GM21717 (cell line): ENCODE data around the gene ANK2.

ENCODE experiments used
- ATAC-seq: cut with Tn5 transposase; IDR thresholded peaks from one replicate; pipeline ENCODE4 v1.9.1; 2021; ENCODE audit warnings: mild to moderate bottlenecking, moderate library complexity; ENCODE audit not compliant: unreplicated experiment

The ANK2 gene

DNA sequence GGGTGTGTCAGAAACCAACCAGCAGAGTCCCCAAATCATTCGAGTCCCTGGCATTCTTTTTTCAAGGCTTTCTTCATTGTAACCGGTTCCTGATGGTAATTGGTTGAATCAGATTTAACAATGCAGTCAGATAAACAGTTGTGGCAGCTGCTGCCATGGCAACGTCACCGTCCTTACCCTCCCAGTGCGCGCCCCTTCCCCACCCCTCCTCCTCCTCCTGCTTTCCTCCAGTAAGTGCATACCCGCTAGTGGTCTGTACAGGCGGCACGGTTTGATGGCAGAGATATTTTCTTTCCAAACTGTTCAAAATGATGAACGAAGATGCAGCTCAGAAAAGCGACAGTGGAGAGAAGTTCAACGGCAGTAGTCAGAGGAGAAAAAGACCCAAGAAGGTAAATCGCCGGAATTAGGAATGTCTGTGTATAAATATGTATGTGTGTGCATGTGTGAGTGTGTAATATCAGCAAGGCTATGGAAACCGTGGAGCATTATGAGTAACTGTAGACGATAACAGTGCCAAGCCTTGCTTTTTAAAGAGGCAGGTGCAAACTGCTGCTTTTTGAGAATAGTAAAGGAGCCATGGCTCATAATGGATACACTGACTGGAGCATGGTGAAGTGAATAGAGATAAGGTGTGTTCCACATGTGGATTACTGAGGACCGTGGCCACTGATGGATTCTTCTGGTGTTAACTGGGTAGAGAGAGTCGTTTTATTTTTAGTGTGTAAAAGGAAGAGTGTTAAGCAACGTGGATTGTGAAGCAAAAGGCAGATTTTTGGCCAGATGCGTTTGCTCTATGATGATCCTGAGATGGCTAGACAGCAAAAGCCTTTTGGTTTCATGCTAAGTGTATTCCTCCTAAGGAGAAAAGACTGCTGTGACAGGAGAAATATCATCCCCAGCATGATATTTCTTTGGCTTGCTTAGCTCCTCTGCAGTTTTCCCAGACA lies at the start of gene ANK2:
ANK2 (plus strand) TSS at position 233 of the 950 bp plus-strand sequence; CDS start at position 309, 76 bp downstream.
- no peak for ATAC-seq

DNA sequence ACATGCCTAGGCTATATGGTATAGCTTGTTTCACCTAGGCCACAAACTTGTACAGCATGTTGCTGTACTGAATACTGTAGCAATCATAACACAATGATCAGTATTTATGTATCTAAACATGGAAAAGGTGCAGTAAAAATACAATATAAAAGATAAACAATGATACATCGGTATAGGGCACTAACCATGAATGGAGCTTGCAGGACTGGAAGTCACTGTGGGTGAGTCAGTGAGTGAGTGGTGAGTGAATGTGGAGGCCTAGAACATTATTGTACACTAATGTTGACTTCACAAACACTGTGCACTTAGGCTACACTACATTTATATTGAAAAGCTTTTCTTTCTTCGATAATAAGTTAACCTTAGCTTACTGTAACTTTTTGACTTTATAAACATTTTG lies 45.6 kb upstream of the ANK2 start:
- ATAC-seq, result no peak

- ATAC-seq, result no peak
These were observed 44.8 kb upstream of the ANK2 start for GRCh38 chr4:113004655-113005054.

DNA sequence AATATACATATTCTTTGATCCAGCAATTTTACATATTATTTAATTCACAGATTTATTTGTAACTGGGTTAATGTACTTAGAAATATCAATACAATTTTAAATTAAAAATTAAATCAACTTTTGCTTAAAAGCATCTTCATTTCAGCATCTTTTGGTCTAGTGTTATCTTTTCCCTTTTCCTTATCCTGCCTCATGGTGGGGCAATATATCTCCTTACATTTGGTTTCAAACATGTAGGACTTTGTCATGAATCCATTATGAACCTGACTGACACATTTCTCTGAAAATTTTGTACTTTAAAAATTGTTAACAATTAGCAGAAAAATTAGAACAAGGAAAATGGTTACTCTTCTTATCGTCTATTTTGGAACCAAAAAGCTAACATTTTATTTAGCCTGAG lies 42.8 kb upstream of the ANK2 start:
- ATAC-seq, result no peak

GRCh38 chr4:113007151-113007550 lies 42.3 kb upstream of the ANK2 start:
- ATAC-seq, result no peak

DNA sequence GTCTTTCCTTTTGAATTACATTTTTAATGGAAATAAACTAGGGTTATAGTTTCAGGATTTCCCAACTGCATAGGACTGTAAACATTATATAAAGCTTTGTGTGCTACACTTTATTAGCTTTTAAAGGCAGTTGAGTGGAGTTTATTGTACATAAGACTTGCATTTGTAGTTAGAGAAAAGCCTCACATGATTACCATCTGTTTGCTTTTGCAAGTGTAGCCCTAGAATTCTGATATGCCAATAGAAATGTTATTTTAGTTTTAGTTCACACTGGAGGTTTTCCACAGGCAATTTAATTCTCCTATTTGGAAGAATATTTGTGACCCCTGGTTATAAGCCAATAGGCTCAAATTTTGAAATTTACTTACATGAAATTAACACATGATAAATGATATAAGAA lies 41.3 kb upstream of the ANK2 start:
- no peak for ATAC-seq

- no peak for ATAC-seq
These were observed 40.7 kb upstream of the ANK2 start for GRCh38 chr4:113008716-113009115.

DNA sequence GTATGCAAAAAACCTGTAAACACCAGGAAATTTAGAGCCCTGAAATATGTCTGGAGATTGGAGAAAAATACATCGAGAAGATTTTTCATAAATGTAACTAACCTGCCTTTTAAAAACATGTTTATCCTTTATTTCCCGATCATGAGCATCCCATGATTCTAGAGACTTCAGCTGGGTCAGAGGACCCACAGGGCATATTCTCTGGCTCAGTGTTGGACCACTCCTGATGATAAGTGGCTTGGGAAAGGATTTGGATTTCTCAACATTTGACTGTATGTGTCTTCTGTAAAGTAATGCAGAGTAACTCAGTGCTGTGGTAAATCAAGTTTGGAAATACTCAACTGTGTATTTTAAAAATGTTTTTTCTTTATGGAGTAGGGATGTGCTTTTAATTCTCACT lies 40.0 kb upstream of the ANK2 start:
- no peak for ATAC-seq

DNA sequence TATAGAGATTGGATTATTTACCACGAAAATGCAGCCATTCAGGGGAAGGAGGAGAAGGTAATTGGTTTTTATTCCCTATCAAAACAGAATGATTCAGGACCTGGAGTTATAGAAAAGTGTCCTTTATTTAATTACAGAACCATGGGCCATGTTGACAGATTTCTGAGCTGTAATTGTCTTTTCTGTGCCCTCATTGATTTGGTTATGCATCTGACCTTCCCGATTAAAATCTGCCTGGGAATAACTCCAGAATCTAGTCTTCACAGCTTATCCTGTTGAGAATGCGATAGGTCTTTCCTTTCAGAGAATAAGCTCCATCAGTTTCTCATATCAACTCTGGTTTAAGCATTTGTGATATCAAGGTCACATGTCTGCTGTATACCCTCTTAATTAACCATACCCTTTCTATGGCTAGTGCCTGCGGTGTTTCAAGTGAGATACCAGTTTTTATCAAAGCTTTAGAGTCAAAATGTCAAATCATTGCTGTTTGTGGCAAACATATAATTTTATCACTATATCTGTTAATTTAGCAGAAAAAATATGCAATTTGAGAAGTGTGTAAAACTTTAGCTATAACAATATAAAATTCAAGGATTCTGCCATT lies 37.2 kb upstream of the ANK2 start:
- ATAC-seq, result no peak

DNA sequence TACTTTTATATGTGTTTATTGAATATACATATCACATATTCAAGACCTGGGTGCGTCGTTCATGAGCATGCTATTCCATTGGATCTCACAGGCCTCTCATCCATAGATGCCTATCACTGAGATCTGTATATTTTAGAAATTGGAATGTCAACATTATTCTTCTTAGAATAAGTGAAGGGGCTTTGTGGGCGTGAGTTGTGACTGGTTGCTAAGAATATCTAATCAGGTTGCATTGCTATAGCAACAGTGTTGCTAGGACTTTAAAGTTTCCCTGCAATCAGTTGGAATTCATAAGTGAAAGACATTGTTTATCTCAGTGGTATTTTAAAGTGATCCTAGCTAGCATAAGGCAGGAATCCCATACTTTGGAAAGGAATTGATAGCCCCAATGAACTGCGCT lies 36.7 kb upstream of the ANK2 start:
- ATAC-seq, result no peak

DNA sequence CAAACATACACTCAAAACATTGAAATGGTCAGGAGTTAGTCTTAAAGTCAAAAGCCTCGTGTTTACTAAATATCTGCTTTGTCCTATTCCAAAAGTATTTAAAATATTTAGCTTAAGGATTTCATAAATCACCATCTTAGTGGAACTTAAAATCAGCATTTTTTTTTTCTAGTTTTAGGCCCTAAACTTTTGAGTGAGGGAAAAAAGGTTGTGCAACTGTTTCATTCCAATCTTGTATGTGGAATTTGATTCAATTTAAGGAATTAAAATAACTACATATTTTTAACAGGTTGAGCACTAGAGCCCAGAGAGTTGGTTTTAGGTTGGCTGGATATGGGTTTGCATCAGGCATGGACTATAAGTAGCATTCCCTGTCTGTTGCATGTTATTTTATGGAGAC lies 35.7 kb upstream of the ANK2 start:
- ATAC-seq, result no peak

- no peak for ATAC-seq
These were observed 33.1 kb upstream of the ANK2 start for GRCh38 chr4:113016377-113016776.

- no peak for ATAC-seq
These were observed 28.5 kb upstream of the ANK2 start for GRCh38 chr4:113020966-113021365.

GRCh38 chr4:113024388-113024787 lies 25.1 kb upstream of the ANK2 start:
- no peak for ATAC-seq

DNA sequence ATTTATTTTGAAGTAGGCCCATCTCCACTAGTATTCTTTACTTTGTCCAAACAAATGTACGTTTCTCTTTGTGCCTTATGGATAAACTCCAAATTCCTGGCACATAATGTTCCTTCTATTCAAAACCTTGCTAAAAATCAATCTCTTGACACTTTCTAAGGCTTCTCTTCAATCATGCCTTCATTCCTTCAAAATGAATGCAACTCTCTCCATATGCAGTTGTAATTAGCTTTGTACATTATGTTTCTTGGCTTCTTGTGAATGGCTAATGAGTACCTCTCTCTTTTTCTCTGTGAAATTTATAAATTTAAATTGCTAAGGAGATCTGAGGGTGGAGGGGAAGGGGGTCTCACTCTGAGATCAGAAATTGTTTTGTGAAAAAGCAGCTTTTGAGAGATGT lies 24.0 kb upstream of the ANK2 start:
- ATAC-seq, result no peak

- ATAC-seq, result no peak
These were observed 22.9 kb upstream of the ANK2 start for GRCh38 chr4:113026556-113026955.

GRCh38 chr4:113028074-113028473 lies 21.4 kb upstream of the ANK2 start:
- ATAC-seq, result no peak

- no peak for ATAC-seq
These were observed 18.2 kb upstream of the ANK2 start for GRCh38 chr4:113031212-113031611.

DNA sequence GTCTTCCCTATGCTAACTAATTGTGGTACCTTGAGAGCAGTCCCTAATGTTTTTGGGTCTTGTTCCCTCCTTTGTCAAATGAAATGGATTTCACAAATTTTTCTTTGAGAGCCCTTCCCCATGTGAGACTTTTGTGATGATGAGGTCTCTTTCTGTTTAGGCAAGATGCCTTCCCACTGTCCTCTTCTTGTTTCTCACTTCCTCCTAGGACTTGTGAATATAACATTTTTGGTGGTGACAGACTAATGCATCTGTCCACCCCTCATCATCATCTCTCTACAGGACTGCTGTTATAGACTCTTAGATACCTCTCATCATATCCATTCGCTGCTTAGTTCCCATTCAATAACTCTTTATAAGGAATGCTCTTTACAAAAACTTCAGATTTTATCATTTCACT lies 8.7 kb upstream of the ANK2 start:
- peak; percentile 59 for ATAC-seq

GRCh38 chr4:113042502-113042901 lies 7.0 kb upstream of the ANK2 start:
- ATAC-seq, result no peak

DNA sequence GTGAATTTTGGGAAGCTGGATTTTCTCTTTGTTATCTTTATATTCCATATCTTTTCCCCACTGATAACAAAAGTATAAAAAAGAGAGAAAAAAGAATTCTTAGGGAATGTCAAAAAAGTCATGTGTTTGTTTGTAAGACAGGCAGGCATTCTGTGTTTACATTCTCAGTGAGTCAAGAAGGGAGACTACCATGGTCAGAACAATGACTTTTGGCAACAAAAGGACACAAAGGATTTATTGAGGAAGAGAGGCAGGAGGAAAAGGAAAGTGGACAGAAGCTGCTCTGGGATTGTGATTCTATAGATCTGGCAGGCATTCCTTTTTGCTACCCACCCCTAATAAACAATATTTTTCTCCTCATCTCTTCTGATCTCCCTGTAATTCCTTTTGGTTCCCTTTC lies 5.9 kb upstream of the ANK2 start:
- no peak for ATAC-seq

DNA sequence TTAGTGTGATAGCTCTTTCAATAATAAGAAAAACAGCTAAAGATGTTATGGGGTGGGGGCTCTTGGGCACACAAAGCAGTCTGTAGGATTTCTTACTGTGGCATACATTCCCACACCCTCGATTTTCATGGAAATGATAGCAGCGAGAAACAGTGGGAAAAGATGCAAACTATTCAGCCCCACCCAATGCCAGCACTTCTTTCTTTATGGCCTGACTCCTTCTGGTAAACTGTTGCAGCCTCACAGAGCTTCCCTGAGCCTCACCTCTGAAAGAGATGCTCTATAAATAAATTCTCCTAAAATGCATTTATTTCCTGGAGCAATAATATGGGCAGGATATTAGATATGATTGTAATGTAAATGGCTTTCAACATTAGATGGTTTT lies 910 bp downstream of the ANK2 start:
- no peak for ATAC-seq
